HCT116 (cell line): ENCODE results near the gene METTL27.
"Not testable (repeated sequence)": the region's sequence is repeated elsewhere in the genome, so short reads cannot be mapped to it uniquely, and the experiment has no call there.

Source experiments
- EGR1 ChIP-seq: IDR thresholded peaks from 2 replicates; pipeline ENCODE4 v1.6.1; 2012; ENCODE audit warnings: low read depth
- ELF1 ChIP-seq: IDR thresholded peaks from 2 replicates; pipeline ENCODE4 v1.6.1; 2012; ENCODE audit warnings: low read depth, borderline replicate concordance
- EZH2 ChIP-seq: fragments of 200-600 bp; sonication (generic); IDR thresholded peaks from 2 replicates; pipeline ENCODE4 v1.6.1; 2017; ENCODE audit warnings: antibody characterized with exemption, mixed run types
- POLR2A ChIP-seq: IDR thresholded peaks from 2 replicates; pipeline ENCODE4 v1.7.0; 2011; ENCODE audit warnings: borderline replicate concordance; ENCODE audit not compliant: insufficient read depth, insufficient read length; ENCODE audit errors: extremely low read depth
- POLR2AphosphoS5 ChIP-seq: IDR thresholded peaks from 2 replicates; pipeline ENCODE4 v1.6.1; 2011; ENCODE audit warnings: mild to moderate bottlenecking, low read depth, low read length, moderate library complexity
- SP1 ChIP-seq: IDR thresholded peaks from 2 replicates; pipeline ENCODE4 v1.6.1; 2012; ENCODE audit warnings: low read depth
- TCF7L2 ChIP-seq: IDR thresholded peaks from 2 replicates; pipeline ENCODE4 v1.7.0; 2011; ENCODE audit warnings: borderline replicate concordance, inconsistent platforms; ENCODE audit not compliant: insufficient read depth, insufficient read length; ENCODE audit errors: extremely low read depth
- TF ChIP-seq, protein P1 (sequence below), 3 experiments: fragments of 200-600 bp in 1 of 3; sonication (generic) in 1 of 3; IDR thresholded peaks in 2 of 3; conservative IDR thresholded peaks in 1 of 3; 2 replicates each; pipeline ENCODE4 v1.5.1; 2012 to 2017; ENCODE audit warnings: low read depth in 2 of 3, low read length in 2 of 3, antibody characterized with exemption in 1 of 3, borderline replicate concordance in 1 of 3, control low read depth in 1 of 3, mild to moderate bottlenecking in 1 of 3, mixed read lengths in 1 of 3, mixed run types in 1 of 3, moderate library complexity in 1 of 3; ENCODE audit not compliant: insufficient read depth in 1 of 3
- TF ChIP-seq, protein P2 (sequence below): IDR thresholded peaks from 2 replicates; pipeline ENCODE4 v1.6.1; 2012
- TF ChIP-seq, protein P3 (sequence below): IDR thresholded peaks from 2 replicates; pipeline ENCODE4 v1.6.1; 2012; ENCODE audit warnings: low read depth
- TF ChIP-seq, protein P4 (sequence below): IDR thresholded peaks from 2 replicates; pipeline ENCODE4 v1.6.1; 2012
- TF ChIP-seq, protein P5 (sequence below): IDR thresholded peaks from 2 replicates; pipeline ENCODE4 v1.6.1; 2011; ENCODE audit warnings: mild to moderate bottlenecking, low read length, moderate library complexity; ENCODE audit not compliant: insufficient replicate concordance; ENCODE audit errors: extremely low read depth

DNA sequence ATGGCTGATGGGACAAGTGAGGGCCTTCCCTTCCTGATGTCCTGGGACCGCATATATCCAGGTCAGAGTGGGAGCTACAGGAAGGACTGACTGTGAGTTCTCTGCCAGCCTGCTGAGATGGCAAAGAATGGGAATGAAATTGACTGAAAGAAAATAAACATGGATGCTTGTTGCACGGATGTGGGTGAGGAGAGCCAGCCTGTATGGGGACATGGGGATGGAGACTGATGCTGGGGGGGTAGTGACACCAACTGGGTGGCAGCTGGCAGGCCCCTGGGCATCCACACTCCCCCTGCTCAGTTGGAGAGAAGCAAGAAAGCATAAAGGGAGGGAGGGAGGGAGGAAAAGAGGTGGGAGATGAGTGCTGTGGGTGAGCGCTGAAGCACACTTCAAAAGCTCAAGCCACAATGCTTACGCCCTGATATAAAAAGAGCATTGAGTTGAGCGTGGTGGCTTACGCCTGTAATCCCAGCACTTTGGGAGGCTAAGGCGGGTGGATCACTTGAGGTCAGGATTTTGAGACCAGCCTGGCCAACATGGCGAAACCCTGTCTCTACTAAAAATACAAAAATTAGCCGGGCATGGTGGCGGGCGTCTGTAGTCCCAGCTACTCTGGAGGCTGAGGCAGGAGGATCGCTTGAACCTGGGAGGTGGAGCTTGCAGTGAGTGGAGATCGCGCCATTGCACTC is 20.6 kb downstream of the METTL27 start:
- TF ChIP-seq, protein P1, sequence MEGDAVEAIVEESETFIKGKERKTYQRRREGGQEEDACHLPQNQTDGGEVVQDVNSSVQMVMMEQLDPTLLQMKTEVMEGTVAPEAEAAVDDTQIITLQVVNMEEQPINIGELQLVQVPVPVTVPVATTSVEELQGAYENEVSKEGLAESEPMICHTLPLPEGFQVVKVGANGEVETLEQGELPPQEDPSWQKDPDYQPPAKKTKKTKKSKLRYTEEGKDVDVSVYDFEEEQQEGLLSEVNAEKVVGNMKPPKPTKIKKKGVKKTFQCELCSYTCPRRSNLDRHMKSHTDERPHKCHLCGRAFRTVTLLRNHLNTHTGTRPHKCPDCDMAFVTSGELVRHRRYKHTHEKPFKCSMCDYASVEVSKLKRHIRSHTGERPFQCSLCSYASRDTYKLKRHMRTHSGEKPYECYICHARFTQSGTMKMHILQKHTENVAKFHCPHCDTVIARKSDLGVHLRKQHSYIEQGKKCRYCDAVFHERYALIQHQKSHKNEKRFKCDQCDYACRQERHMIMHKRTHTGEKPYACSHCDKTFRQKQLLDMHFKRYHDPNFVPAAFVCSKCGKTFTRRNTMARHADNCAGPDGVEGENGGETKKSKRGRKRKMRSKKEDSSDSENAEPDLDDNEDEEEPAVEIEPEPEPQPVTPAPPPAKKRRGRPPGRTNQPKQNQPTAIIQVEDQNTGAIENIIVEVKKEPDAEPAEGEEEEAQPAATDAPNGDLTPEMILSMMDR (IDR thresholded peaks at IDR 0.05 in 2 of 3, conservative IDR thresholded peaks at IDR 0.05 in 1 of 3; ENCODE audit: borderline replicate concordance in 1 of 3, insufficient read depth in 1 of 3, low read depth in 2 of 3, low read length in 2 of 3) = not testable (repeated sequence)
- TF ChIP-seq POLR2AphosphoS5, POLR2A, EZH2, ELF1, EGR1, TCF7L2, SP1: not testable (repeated sequence)
- TF ChIP-seq, protein P2, sequence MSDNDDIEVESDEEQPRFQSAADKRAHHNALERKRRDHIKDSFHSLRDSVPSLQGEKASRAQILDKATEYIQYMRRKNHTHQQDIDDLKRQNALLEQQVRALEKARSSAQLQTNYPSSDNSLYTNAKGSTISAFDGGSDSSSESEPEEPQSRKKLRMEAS = not testable (repeated sequence)
- TF ChIP-seq, protein P3, sequence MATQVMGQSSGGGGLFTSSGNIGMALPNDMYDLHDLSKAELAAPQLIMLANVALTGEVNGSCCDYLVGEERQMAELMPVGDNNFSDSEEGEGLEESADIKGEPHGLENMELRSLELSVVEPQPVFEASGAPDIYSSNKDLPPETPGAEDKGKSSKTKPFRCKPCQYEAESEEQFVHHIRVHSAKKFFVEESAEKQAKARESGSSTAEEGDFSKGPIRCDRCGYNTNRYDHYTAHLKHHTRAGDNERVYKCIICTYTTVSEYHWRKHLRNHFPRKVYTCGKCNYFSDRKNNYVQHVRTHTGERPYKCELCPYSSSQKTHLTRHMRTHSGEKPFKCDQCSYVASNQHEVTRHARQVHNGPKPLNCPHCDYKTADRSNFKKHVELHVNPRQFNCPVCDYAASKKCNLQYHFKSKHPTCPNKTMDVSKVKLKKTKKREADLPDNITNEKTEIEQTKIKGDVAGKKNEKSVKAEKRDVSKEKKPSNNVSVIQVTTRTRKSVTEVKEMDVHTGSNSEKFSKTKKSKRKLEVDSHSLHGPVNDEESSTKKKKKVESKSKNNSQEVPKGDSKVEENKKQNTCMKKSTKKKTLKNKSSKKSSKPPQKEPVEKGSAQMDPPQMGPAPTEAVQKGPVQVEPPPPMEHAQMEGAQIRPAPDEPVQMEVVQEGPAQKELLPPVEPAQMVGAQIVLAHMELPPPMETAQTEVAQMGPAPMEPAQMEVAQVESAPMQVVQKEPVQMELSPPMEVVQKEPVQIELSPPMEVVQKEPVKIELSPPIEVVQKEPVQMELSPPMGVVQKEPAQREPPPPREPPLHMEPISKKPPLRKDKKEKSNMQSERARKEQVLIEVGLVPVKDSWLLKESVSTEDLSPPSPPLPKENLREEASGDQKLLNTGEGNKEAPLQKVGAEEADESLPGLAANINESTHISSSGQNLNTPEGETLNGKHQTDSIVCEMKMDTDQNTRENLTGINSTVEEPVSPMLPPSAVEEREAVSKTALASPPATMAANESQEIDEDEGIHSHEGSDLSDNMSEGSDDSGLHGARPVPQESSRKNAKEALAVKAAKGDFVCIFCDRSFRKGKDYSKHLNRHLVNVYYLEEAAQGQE = not testable (repeated sequence)
- TF ChIP-seq, protein P4, sequence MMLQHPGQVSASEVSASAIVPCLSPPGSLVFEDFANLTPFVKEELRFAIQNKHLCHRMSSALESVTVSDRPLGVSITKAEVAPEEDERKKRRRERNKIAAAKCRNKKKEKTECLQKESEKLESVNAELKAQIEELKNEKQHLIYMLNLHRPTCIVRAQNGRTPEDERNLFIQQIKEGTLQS = not testable (repeated sequence)
- TF ChIP-seq, protein P5, sequence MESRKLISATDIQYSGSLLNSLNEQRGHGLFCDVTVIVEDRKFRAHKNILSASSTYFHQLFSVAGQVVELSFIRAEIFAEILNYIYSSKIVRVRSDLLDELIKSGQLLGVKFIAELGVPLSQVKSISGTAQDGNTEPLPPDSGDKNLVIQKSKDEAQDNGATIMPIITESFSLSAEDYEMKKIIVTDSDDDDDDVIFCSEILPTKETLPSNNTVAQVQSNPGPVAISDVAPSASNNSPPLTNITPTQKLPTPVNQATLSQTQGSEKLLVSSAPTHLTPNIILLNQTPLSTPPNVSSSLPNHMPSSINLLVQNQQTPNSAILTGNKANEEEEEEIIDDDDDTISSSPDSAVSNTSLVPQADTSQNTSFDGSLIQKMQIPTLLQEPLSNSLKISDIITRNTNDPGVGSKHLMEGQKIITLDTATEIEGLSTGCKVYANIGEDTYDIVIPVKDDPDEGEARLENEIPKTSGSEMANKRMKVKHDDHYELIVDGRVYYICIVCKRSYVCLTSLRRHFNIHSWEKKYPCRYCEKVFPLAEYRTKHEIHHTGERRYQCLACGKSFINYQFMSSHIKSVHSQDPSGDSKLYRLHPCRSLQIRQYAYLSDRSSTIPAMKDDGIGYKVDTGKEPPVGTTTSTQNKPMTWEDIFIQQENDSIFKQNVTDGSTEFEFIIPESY = not testable (repeated sequence)
